ENCODE data around the gene TRAPPC12.

TRAPPC12 gene

DNA sequence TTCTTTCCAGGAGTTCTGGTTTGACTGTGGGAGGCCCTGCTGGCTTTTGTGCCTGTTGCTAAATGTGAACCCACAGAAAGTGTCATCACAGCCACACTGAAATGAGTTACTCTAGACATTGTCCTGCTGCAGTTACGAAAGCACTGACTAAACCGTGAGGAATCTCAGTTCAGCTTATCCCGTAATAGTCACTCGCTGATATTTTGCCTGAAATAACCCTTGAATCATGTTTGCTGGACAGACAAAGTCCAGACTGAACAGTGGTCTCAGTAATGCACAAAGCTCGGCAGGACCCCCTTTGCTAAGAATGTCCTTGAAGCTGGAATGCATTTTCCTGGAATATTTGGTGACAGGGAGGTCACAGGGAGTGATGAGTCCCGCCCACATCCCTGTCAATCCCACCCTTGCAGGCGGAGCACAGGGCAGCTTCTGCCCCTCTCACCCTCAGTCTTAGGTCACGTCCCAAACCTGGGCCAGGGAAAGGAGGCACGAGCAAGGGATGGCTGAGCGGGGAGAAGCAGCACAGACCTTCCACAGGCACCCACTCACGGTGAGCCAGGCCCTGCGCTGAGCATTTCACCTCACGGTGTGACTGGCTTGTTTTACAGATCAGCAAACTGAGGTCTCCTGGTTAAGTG is 86.5 kb downstream of the TRAPPC12 start:
- in situ Hi-C loops (cut with MboI; ENCODE audit: low sequenced_read_pairs) = no loop called here

DNA sequence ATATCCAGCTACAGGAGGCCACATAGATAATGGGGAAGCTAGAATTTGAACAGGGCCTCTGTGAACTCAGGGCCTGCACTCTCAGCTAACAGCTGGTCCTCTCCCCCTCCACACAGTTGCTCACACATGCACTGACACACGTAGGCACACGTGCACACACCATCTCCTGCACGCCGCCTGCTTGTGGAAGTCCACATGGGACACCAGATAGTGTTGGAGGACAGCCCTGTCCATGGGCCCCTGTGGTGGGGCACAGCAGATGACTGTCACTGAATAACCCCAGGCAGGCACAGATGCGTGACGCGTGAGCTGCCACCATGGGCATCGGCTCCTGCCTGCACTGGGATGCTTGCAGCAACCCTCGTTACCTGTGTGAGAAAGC is 87.0 kb downstream of the TRAPPC12 start:
- in situ Hi-C loops (cut with MboI; ENCODE audit: low sequenced_read_pairs) = no loop called here

- in situ Hi-C loops (cut with MboI; ENCODE audit: low sequenced_read_pairs) = no loop called here
Observed at GRCh38 chr2:3466966-3467365, 87.5 kb downstream of the TRAPPC12 start.

- in situ Hi-C loops (cut with MboI; ENCODE audit: low sequenced_read_pairs) = no loop called here
Observed at GRCh38 chr2:3467654-3468053, 88.2 kb downstream of the TRAPPC12 start.

DNA sequence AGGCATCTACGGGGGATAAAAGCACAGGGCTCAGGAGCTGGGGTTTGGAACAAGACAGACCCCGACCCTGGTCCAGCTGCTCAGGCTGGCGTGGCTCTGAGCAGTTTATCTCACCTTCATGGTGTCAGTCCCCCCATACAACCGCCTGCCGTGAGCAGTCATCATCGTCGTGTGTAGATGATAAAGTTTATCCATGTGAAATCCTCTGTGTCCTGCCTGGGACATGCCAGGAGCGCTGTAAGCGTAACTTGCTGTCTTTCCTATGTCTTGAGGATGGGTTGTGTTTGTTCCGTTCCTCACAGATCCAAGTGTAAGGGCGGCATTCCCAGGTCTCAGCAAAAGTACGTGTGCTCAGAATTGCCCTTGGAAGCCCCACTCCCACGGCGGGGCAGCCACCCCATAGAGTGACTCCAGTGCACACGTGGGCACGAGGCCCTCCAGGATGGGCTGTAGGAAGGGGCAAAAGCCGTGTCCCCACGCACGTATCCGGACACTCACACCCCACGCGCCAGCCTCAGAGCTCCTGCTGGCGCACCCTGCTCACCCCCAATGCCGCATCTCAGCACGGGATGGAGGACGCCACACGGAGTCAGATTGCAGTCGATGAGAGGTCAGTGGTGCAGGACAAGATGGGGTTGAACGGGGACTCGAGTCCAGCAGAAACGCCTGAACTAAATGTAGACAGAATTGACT is 88.9 kb downstream of the TRAPPC12 start:
- in situ Hi-C loops (cut with MboI; ENCODE audit: low sequenced_read_pairs) = no loop called here

DNA sequence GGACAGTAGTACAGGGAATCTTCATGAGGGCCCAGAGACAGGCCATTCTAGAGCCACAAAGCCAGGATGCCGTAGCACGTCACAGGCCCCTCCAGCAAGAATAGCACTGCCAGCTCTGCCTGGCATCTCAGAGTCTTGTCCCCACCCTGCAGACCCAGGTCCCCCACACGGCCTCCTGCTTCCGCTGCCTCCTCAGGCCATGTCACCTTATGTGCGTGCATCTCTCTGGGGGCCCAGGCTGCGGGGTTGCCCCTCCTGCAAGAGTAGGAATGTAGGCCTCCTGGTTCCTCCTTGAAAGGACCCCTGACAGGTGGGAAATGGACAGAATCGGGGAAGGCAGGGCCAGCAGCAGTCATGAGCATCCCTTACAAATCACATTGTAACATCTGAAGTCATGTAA is 90.0 kb downstream of the TRAPPC12 start:
- in situ Hi-C loops (cut with MboI; ENCODE audit: low sequenced_read_pairs) = no loop called here

DNA sequence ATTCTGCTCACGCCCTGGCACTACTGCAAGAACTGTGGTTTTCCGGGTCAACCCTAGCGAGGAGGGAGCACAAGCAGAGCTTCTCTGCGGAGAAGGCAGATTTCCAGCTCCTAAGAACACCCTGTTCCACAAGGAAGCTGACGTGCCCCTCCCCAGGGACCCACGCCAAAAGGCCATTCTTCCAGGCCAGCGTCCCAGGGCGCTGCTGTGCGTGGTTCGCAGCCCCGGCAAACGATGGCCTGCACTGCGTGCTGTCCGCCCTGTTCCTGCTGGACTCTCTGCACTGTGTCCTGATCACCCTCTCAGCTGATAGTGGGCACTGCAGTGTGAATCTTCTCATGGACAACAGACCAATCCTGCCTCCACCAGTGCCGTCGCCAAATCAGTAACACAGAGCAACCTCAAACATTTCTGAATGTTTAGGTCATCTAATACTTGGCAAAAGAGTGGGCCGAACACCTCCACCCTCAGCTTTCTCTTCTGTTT is 90.7 kb downstream of the TRAPPC12 start:
- in situ Hi-C loops (cut with MboI; ENCODE audit: low sequenced_read_pairs) = no loop called here

GRCh38 chr2:3470856-3471737 is 91.6 kb downstream of the TRAPPC12 start:
- in situ Hi-C loops (cut with MboI; ENCODE audit: low sequenced_read_pairs) = no loop called here

GRCh38 chr2:3472296-3472695 is 92.8 kb downstream of the TRAPPC12 start:
- in situ Hi-C loops (cut with MboI; ENCODE audit: low sequenced_read_pairs) = no loop called here

GRCh38 chr2:3472966-3473365 is 93.5 kb downstream of the TRAPPC12 start:
- in situ Hi-C loops (cut with MboI; ENCODE audit: low sequenced_read_pairs) = no loop called here

GRCh38 chr2:3475771-3476170 is 96.3 kb downstream of the TRAPPC12 start:
- in situ Hi-C loops (cut with MboI; ENCODE audit: low sequenced_read_pairs) = no loop called here

- in situ Hi-C loops (cut with MboI; ENCODE audit: low sequenced_read_pairs) = no loop called here
Observed at GRCh38 chr2:3476321-3476984, 97.0 kb downstream of the TRAPPC12 start.

DNA sequence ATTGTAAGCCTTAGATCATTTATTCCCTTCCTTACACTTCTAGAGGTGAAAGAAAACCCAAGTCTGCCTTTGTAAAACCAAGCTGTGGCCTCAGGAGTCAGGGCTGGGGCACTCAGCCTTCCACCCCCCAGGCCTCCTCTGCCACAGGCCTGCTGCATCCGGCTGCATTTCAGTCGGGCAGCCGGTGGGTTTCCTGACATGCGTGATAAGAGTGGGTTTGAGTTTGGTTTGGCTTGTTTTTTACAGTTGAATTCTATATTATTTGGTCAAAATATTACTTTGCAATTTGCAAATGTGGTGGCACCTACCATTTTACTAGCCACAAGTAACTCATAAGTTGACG is 97.5 kb downstream of the TRAPPC12 start:
- in situ Hi-C loops (cut with MboI; ENCODE audit: low sequenced_read_pairs) = no loop called here

GRCh38 chr2:3478846-3479385 is 99.4 kb downstream of the TRAPPC12 start:
- in situ Hi-C loops (cut with MboI; ENCODE audit: low sequenced_read_pairs) = no loop called here

DNA sequence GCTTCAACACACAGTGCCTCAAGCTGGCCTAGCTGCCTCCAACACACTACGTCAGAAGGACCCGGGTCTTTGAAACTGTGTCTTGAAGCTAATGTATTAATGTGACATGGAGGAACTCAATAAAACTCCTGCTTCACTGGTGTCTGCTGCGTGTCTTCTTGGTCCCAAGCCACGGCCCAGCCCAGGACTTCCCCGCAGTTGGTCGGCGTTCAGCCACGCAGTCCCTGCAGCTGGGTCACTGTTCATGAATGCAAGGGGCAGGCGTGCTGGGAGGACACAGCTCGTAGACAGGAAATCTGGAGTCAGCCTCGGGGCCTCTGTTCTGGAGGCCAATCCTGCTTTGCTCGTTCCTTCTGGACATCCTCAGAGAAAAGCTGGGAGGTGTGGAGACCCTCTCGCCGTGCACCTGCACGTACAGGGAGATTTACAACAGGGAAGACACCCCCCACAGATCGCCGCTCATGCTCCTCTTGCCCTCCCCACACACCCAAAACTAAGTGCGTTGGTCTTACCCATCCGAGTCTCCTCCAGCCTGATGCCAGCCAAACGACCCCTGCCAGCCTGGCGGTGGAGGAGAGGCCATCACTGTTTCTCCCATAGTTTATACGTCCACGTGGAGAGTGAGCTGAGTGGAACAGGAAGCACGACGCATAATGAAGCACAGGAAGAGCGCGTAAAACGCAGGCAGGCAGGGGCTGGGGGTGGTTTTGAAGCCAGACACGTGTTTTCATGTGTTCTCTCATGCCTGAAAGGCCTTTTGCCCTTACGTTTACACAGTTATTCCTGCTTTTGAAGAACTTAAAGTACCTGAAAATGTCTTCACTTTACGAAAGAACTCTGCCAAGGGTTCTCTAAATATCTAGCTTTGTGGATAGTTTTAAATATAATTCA is 100.2 kb downstream of the TRAPPC12 start:
- in situ Hi-C loops (cut with MboI; ENCODE audit: low sequenced_read_pairs) = no loop called here

- in situ Hi-C loops (cut with MboI; ENCODE audit: low sequenced_read_pairs) = no loop called here
Observed at GRCh38 chr2:3480352-3481010, 101.0 kb downstream of the TRAPPC12 start.

GRCh38 chr2:3481011-3481400 is 101.5 kb downstream of the TRAPPC12 start:
- in situ Hi-C loops (cut with MboI; ENCODE audit: low sequenced_read_pairs) = no loop called here

- in situ Hi-C loops (cut with MboI; ENCODE audit: low sequenced_read_pairs) = no loop called here
Observed at GRCh38 chr2:3481736-3482362, 102.4 kb downstream of the TRAPPC12 start.

DNA sequence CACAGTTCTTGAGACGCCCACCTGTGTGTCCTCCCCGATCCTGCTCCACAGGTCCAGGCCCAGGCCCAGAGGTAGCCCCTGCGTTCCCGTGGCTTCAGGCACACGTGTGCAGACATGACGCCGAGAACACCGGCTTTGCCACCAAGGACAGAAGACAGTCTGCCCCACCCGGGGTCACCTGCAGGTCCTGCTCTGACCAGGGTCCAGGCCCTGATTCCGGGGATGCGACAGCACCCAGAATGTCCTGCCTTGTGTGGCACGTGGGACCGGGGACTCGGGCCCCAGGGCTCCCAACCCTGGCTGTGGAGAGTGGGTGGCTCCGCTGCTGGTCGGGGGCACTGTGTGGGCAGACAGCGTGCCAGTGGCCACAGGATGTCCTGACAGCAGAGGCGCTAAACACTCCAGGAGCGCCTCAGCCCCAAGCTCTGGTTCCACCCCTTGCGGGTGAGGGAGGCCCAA is 102.9 kb downstream of the TRAPPC12 start:
- in situ Hi-C loops (cut with MboI; ENCODE audit: low sequenced_read_pairs) = no loop called here

Measured in HL-60/S4 (cell line).